DOHH2 (cell line): ENCODE data around the gene FSIP2.

Source experiments
- H3F3A ChIP-seq: fragments of 200-600 bp; sonication (generic), shearing (Covaris generic); 2 replicates; pipeline ENCODE4 v1.6.0; 2016; ENCODE audit warnings: antibody characterized with exemption, mild to moderate bottlenecking; ENCODE audit not compliant: control insufficient read depth, insufficient read depth
- H3K27ac ChIP-seq: fragments of 200-600 bp; sonication (generic); 2 replicates; pipeline ENCODE4 v1.5.1; 2014; ENCODE audit warnings: low read depth, mild to moderate bottlenecking, low read length, moderate library complexity
- H3K27me3 ChIP-seq: fragments of 200-600 bp; sonication (generic); 2 replicates; pipeline ENCODE4 v1.6.1; 2014; ENCODE audit warnings: mild to moderate bottlenecking, low read length, mixed read lengths; ENCODE audit not compliant: control insufficient read depth
- H3K36me3 ChIP-seq: fragments of 200-600 bp; sonication (generic); 2 replicates; pipeline ENCODE4 v1.6.1; 2014; ENCODE audit warnings: mild to moderate bottlenecking, low read length, moderate library complexity, mixed read lengths; ENCODE audit not compliant: control insufficient read depth
- H3K4me1 ChIP-seq: fragments of 200-600 bp; sonication (generic); 2 replicates; pipeline ENCODE4 v1.6.1; 2014; ENCODE audit warnings: mild to moderate bottlenecking, low read length, mixed read lengths; ENCODE audit not compliant: control insufficient read depth
- H3K4me2 ChIP-seq: fragments of 200-600 bp; sonication (generic); 2 replicates; pipeline ENCODE4 v1.6.0; 2014; ENCODE audit warnings: mild to moderate bottlenecking, low read length, moderate library complexity
- H3K4me3 ChIP-seq: fragments of 200-600 bp; sonication (generic); 2 replicates; pipeline ENCODE4 v1.5.1; 2014; ENCODE audit warnings: mild to moderate bottlenecking, low read length, mixed read lengths
- H3K79me2 ChIP-seq: fragments of 200-600 bp; sonication (generic); 2 replicates; pipeline ENCODE4 v1.6.1; 2014; ENCODE audit warnings: mild to moderate bottlenecking, low read length, mixed read lengths; ENCODE audit not compliant: control insufficient read depth
- H3K9me2 ChIP-seq: fragments of 200-600 bp; sonication (generic); replicated peaks from 2 replicates; pipeline ENCODE4 v1.6.1; 2014; ENCODE audit warnings: mild to moderate bottlenecking, low read length, mixed read lengths; ENCODE audit not compliant: control insufficient read depth
- H3K9me3 ChIP-seq: fragments of 200-600 bp; sonication (generic); 2 replicates; pipeline ENCODE4 v1.6.1; 2014; ENCODE audit warnings: antibody characterized with exemption, low read length, mixed read lengths; ENCODE audit not compliant: control insufficient read depth, insufficient read depth
- H4K20me1 ChIP-seq: fragments of 200-600 bp; sonication (generic); 2 replicates; pipeline ENCODE4 v1.6.0; 2014; ENCODE audit warnings: low read depth, mild to moderate bottlenecking, antibody characterized with exemption, low read length, moderate library complexity; ENCODE audit not compliant: control insufficient read depth, insufficient read depth
- EZH2phosphoT487 ChIP-seq: fragments of 200-600 bp; sonication (generic); IDR thresholded peaks from 2 replicates; pipeline ENCODE4 v1.6.1; 2017; ENCODE audit warnings: borderline replicate concordance, mild to moderate bottlenecking, antibody characterized with exemption, low read length, moderate library complexity, mixed read lengths
- TF ChIP-seq, protein P1 (sequence below): fragments of 200-600 bp; sonication (generic); IDR thresholded peaks from one replicate; pipeline ENCODE4 v1.5.1; 2014; ENCODE audit warnings: antibody characterized with exemption, mild to moderate bottlenecking, low read depth, low read length; ENCODE audit not compliant: poor library complexity, severe bottlenecking

The FSIP2 gene

DNA sequence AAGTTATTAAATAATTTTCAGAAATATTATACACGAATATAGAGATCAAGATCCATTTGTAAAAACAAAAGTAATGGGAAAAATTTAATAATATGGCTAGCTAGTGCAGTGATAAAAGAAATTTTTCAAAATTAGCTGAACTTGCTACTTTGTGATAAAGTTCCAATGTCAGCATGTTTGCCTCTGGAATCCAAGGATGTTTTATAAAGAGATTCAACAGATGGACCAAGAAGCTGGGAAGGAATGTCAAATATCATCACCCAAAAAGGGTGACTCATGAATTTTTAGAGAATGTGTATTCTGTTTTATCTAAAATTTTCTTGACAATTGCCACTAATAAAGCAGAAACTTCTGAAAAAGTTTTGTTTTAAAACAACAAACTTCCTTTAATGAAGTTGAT is 95.3 kb downstream of the FSIP2 start:
- H3K27ac ChIP-seq, result no peak overlapping the region
- H3K9me2 ChIP-seq, result no peaks in the 10 kb centered on the region
- no peaks in the 10 kb centered on the region for H4K20me1 ChIP-seq
- TF ChIP-seq, protein P1, sequence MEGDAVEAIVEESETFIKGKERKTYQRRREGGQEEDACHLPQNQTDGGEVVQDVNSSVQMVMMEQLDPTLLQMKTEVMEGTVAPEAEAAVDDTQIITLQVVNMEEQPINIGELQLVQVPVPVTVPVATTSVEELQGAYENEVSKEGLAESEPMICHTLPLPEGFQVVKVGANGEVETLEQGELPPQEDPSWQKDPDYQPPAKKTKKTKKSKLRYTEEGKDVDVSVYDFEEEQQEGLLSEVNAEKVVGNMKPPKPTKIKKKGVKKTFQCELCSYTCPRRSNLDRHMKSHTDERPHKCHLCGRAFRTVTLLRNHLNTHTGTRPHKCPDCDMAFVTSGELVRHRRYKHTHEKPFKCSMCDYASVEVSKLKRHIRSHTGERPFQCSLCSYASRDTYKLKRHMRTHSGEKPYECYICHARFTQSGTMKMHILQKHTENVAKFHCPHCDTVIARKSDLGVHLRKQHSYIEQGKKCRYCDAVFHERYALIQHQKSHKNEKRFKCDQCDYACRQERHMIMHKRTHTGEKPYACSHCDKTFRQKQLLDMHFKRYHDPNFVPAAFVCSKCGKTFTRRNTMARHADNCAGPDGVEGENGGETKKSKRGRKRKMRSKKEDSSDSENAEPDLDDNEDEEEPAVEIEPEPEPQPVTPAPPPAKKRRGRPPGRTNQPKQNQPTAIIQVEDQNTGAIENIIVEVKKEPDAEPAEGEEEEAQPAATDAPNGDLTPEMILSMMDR, result no peak
- TF ChIP-seq EZH2phosphoT487, result no peak
- no peak overlapping the region for H3K4me3 ChIP-seq
- H3F3A ChIP-seq, result no peaks in the 10 kb centered on the region
- peaks cover 3% of the 10 kb centered on the region; the same call in 1 of the 2 replicates for H3K9me3 ChIP-seq
- H3K36me3 ChIP-seq, result no peaks in the 10 kb centered on the region
- no peaks in the 10 kb centered on the region for H3K27me3 ChIP-seq
- no peaks in the 10 kb centered on the region for H3K79me2 ChIP-seq
- no peaks in the 10 kb centered on the region for H3K4me1 ChIP-seq
- no peak overlapping the region for H3K4me2 ChIP-seq

DNA sequence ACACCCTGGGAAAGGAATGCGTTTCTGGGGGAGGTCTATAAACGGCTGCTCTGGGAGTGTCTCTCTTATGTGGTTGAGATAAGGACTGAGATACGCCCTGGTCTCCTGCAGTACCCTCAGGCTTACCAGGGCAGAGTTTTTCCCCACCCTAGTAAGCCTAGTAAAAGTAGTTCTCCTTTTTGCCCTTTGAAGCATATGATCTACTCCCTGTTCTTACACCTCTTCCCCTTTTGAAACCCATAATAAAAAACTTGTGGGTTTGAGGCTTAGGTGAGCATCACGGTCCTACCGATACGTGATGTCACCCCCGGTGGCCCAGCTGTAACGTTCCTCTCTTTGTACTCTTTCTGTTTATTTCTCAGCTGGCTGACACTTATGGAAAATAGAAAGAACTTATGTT is 97.4 kb downstream of the FSIP2 start:
- Histone ChIP-seq H3K4me2 (no peak overlapping the region), H3K27me3 (no peaks in the 10 kb centered on the region), H3K4me3 (no peak overlapping the region), H3K36me3 (no peaks in the 10 kb centered on the region), H3K27ac (no peak overlapping the region), H3K4me1 (no peaks in the 10 kb centered on the region), H4K20me1 (no peaks in the 10 kb centered on the region), H3K9me3 (peaks cover 3% of the 10 kb centered on the region; the same call in 1 of the 2 replicates), H3K79me2 (no peaks in the 10 kb centered on the region), H3K9me2 (no peaks in the 10 kb centered on the region), H3F3A (no peaks in the 10 kb centered on the region)
- TF ChIP-seq EZH2phosphoT487, result no peak

- Histone ChIP-seq H3K79me2 (no peaks in the 10 kb centered on the region), H4K20me1 (no peaks in the 10 kb centered on the region), H3K4me3 (no peak overlapping the region), H3K4me1 (no peaks in the 10 kb centered on the region), H3K9me3 (no peaks in the 10 kb centered on the region), H3K36me3 (no peaks in the 10 kb centered on the region), H3K4me2 (no peak overlapping the region), H3F3A (no peaks in the 10 kb centered on the region), H3K27ac (no peak overlapping the region), H3K9me2 (no peaks in the 10 kb centered on the region), H3K27me3 (no peaks in the 10 kb centered on the region)
- no peak for TF ChIP-seq EZH2phosphoT487
- TF ChIP-seq, protein P1, result no peak
These were observed 116.3 kb downstream of the FSIP2 start for GRCh38 chr2:185854885-185855284.

DNA sequence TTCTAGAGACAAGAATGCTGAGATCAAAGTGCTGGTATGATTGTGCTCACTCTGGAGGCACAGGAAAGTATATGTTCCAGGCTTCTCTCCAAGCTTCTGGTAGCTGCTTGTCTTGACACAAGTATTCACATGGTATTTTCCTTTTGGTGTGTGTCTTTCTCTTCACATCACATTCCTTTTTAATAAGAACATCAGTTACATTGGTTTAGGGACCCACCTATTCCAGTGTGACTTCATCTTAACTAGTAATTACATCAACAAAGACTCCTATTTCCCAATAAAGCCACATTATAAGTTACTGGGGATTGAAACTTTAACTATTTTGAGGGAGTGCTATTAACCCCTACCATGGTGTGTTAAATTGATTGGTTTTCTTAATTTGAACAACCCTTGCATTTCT is 119.1 kb downstream of the FSIP2 start:
- Histone ChIP-seq H3K27ac (no peak overlapping the region), H3F3A (no peaks in the 10 kb centered on the region), H3K9me2 (no peaks in the 10 kb centered on the region), H3K36me3 (no peaks in the 10 kb centered on the region), H3K4me1 (no peaks in the 10 kb centered on the region), H3K79me2 (no peaks in the 10 kb centered on the region), H3K9me3 (no peaks in the 10 kb centered on the region), H3K4me2 (no peak overlapping the region), H3K27me3 (no peaks in the 10 kb centered on the region), H3K4me3 (no peak overlapping the region), H4K20me1 (no peaks in the 10 kb centered on the region)
- no peak for TF ChIP-seq EZH2phosphoT487
